Endothelial cell (in vitro differentiated cells): ENCODE results near the gene HAUS1. TPM values are rescaled to one million over a fixed set of nuclear protein-coding genes. Genes with fewer than 3 reads are reported as not detected.

ENCODE experiments used
- DNase-seq: peaks from one replicate; pipeline ENCODE4 v3.0.0; 2021; ENCODE audit warnings: low spot score
- H3K27ac Mint-ChIP-seq: one replicate; pipeline ENCODE4 v1.8.0; 2021; ENCODE audit warnings: mixed read lengths, inconsistent platforms; ENCODE audit not compliant: unreplicated experiment
- H3K27me3 Mint-ChIP-seq: one replicate; pipeline ENCODE4 v1.8.0; 2021; ENCODE audit warnings: mild to moderate bottlenecking, moderate library complexity, mixed read lengths, inconsistent platforms; ENCODE audit not compliant: unreplicated experiment
- H3K36me3 Mint-ChIP-seq: one replicate; pipeline ENCODE4 v1.8.0; 2021; ENCODE audit warnings: mild to moderate bottlenecking, low read depth, mixed read lengths, inconsistent platforms; ENCODE audit not compliant: unreplicated experiment
- H3K4me1 Mint-ChIP-seq: one replicate; pipeline ENCODE4 v1.8.0; 2021; ENCODE audit warnings: mild to moderate bottlenecking, mixed read lengths, inconsistent platforms; ENCODE audit not compliant: unreplicated experiment
- H3K4me3 Mint-ChIP-seq: one replicate; pipeline ENCODE4 v1.8.0; 2021; ENCODE audit warnings: mild to moderate bottlenecking, mixed read lengths, inconsistent platforms; ENCODE audit not compliant: unreplicated experiment
- H3K9me3 Mint-ChIP-seq: one replicate; pipeline ENCODE4 v1.8.0; 2021; ENCODE audit warnings: mixed read lengths, inconsistent platforms; ENCODE audit not compliant: unreplicated experiment
- CTCF ChIP-seq: fragments of 200-600 bp; sonication (generic); IDR thresholded peaks from one replicate; pipeline ENCODE4 v1.5.0; 2021; ENCODE audit warnings: antibody characterized with exemption; ENCODE audit not compliant: unreplicated experiment
- total RNA-seq: library from RNA; stranded (reverse); fragmentation: NEBNext Ultra II Directional; extraction: Animal tissue kit (Norgen Biotek cat#: 25700); gene quantifications from one replicate; pipeline ENCODE4 v1.2.1, GENCODE V29; 2021; ENCODE audit not compliant: unreplicated experiment

The HAUS1 gene
- total RNA-seq, 1 donor from 2014 or later = 44.9 TPM

GRCh38 chr18:46166261-46166970 lies 62.2 kb downstream of the HAUS1 start:
- no peak overlapping the region for H3K4me3 Mint-ChIP-seq
- TF ChIP-seq CTCF = no peak
- peaks cover 6% of the 10 kb centered on the region for H3K4me1 Mint-ChIP-seq
- no peaks in the 10 kb centered on the region for H3K36me3 Mint-ChIP-seq
- no peaks in the 10 kb centered on the region for H3K9me3 Mint-ChIP-seq
- no peak overlapping the region for H3K27ac Mint-ChIP-seq
- H3K27me3 Mint-ChIP-seq = no peaks in the 10 kb centered on the region
- no peak for DNase-seq

GRCh38 chr18:46167971-46168370 lies 63.8 kb downstream of the HAUS1 start:
- H3K4me1 Mint-ChIP-seq = peaks cover 6% of the 10 kb centered on the region
- DNase-seq = no peak
- no peak overlapping the region for H3K27ac Mint-ChIP-seq
- H3K27me3 Mint-ChIP-seq = peaks cover 2% of the 10 kb centered on the region
- no peak for TF ChIP-seq CTCF
- no peaks in the 10 kb centered on the region for H3K9me3 Mint-ChIP-seq
- no peak overlapping the region for H3K4me3 Mint-ChIP-seq
- H3K36me3 Mint-ChIP-seq = no peaks in the 10 kb centered on the region

- Mint-ChIP-seq H3K4me1 (peaks cover 8% of the 10 kb centered on the region), H3K36me3 (no peaks in the 10 kb centered on the region), H3K9me3 (no peaks in the 10 kb centered on the region), H3K27ac (no peak overlapping the region), H3K4me3 (no peak overlapping the region), H3K27me3 (peaks cover 3% of the 10 kb centered on the region)
- TF ChIP-seq CTCF = no peak
- no peak for DNase-seq
Observed at GRCh38 chr18:46169464-46169941, 65.3 kb downstream of the HAUS1 start.

GRCh38 chr18:46171331-46171730 lies 67.1 kb downstream of the HAUS1 start:
- TF ChIP-seq CTCF = no peak
- Mint-ChIP-seq H3K27ac (no peak overlapping the region), H3K4me1 (peaks cover 10% of the 10 kb centered on the region), H3K27me3 (peaks cover 6% of the 10 kb centered on the region), H3K4me3 (no peak overlapping the region), H3K9me3 (no peaks in the 10 kb centered on the region), H3K36me3 (peaks cover 4% of the 10 kb centered on the region)
- no peak for DNase-seq

- peaks cover 6% of the 10 kb centered on the region for H3K27me3 Mint-ChIP-seq
- no peaks in the 10 kb centered on the region for H3K9me3 Mint-ChIP-seq
- TF ChIP-seq CTCF = peak; percentile 88
- peak overlapping the region; percentile 97 for H3K4me3 Mint-ChIP-seq
- peak; percentile 95 for DNase-seq
- H3K36me3 Mint-ChIP-seq = peaks cover 4% of the 10 kb centered on the region
- H3K27ac Mint-ChIP-seq = peak overlapping the region; percentile 96
- peaks cover 5% of the 10 kb centered on the region for H3K4me1 Mint-ChIP-seq
Observed at GRCh38 chr18:46173393-46174341, 69.5 kb downstream of the HAUS1 start.
